H9 (cell line): ENCODE results near the gene CHPF. TPM values are rescaled to one million over a fixed set of nuclear protein-coding genes. Genes with fewer than 3 reads are reported as not detected.

Source experiments
- DNase-seq: peaks from one replicate; pipeline ENCODE4 v3.0.0-alpha.2; 2017
- H2AFZ ChIP-seq: one replicate; pipeline ENCODE4 v1.6.1; 2013; ENCODE audit warnings: mild to moderate bottlenecking, low read length, control low read depth, moderate library complexity
- H2AK5ac ChIP-seq: 2 replicates; pipeline ENCODE4 v1.6.1; 2013; ENCODE audit warnings: low read length, control low read depth, mixed read lengths; ENCODE audit not compliant: insufficient read length
- H2BK120ac ChIP-seq: one replicate; pipeline ENCODE4 v1.6.1; 2013; ENCODE audit warnings: low read depth, mild to moderate bottlenecking, low read length, control low read depth, inconsistent platforms; ENCODE audit not compliant: poor library complexity, severe bottlenecking
- H2BK12ac ChIP-seq: 2 replicates; pipeline ENCODE4 v1.6.1; 2013; ENCODE audit warnings: low read length, control low read depth, mixed read lengths, low read depth; ENCODE audit not compliant: insufficient read length
- H2BK15ac ChIP-seq: 2 replicates; pipeline ENCODE4 v1.6.1; 2013; ENCODE audit warnings: low read depth, low read length, control low read depth
- H2BK20ac ChIP-seq: one replicate; pipeline ENCODE4 v1.6.1; 2013; ENCODE audit warnings: low read depth, mild to moderate bottlenecking, low read length, control low read depth, inconsistent platforms; ENCODE audit not compliant: poor library complexity, severe bottlenecking
- H2BK5ac ChIP-seq: 2 replicates; pipeline ENCODE4 v1.6.1; 2013; ENCODE audit warnings: low read length, control low read depth, mixed read lengths; ENCODE audit not compliant: insufficient read length
- H3K14ac ChIP-seq: 2 replicates; pipeline ENCODE4 v1.6.1; 2013; ENCODE audit warnings: low read length, control low read depth; ENCODE audit not compliant: insufficient read depth
- H3K18ac ChIP-seq: 2 replicates; pipeline ENCODE4 v1.6.1; 2013; ENCODE audit warnings: low read depth, mild to moderate bottlenecking, mixed read lengths, low read length, control low read depth; ENCODE audit not compliant: insufficient read length
- H3K23ac ChIP-seq: 2 replicates; pipeline ENCODE4 v1.6.1; 2013; ENCODE audit warnings: low read length, control low read depth, mixed read lengths, low read depth; ENCODE audit not compliant: insufficient read length
- H3K23me2 ChIP-seq: 2 replicates; pipeline ENCODE4 v1.6.1; 2013; ENCODE audit warnings: low read depth, mild to moderate bottlenecking, mixed read lengths, low read length, control low read depth; ENCODE audit not compliant: insufficient read length, poor library complexity, severe bottlenecking
- H3K27ac ChIP-seq: 2 replicates; pipeline ENCODE4 v1.5.1; 2013; ENCODE audit warnings: low read length, control low read depth, mixed read lengths, low read depth; ENCODE audit not compliant: insufficient read length
- H3K27me3 ChIP-seq: 2 replicates; pipeline ENCODE4 v1.6.1; 2013; ENCODE audit warnings: low read length, control low read depth, inconsistent platforms; ENCODE audit not compliant: insufficient read depth
- H3K4ac ChIP-seq: 2 replicates; pipeline ENCODE4 v1.6.1; 2013; ENCODE audit warnings: low read depth, mild to moderate bottlenecking, control low read depth, inconsistent platforms, low read length, moderate library complexity
- H3K4me1 ChIP-seq: 2 replicates; pipeline ENCODE4 v1.6.1; 2013; ENCODE audit warnings: low read length, control low read depth, inconsistent platforms; ENCODE audit not compliant: insufficient read depth
- H3K4me2 ChIP-seq: 2 replicates; pipeline ENCODE4 v1.6.1; 2013; ENCODE audit warnings: low read length, control low read depth, mixed read lengths; ENCODE audit not compliant: insufficient read length, insufficient read depth
- H3K56ac ChIP-seq: 2 replicates; pipeline ENCODE4 v1.6.1; 2013; ENCODE audit warnings: low read depth, mild to moderate bottlenecking, mixed read lengths, low read length, control low read depth; ENCODE audit not compliant: insufficient read length
- H3K79me1 ChIP-seq: 2 replicates; pipeline ENCODE4 v1.6.1; 2013; ENCODE audit warnings: low read depth, mild to moderate bottlenecking, moderate library complexity, low read length, control low read depth, inconsistent platforms; ENCODE audit not compliant: insufficient read depth, poor library complexity, severe bottlenecking
- H3K79me2 ChIP-seq: 2 replicates; pipeline ENCODE4 v1.6.1; 2013; ENCODE audit warnings: low read length, control low read depth, inconsistent platforms; ENCODE audit not compliant: insufficient read depth
- H3K9ac ChIP-seq: 2 replicates; pipeline ENCODE4 v1.6.1; 2013; ENCODE audit warnings: low read length, control low read depth, mixed read lengths; ENCODE audit not compliant: insufficient read length; ENCODE audit errors: extremely low read depth
- H3K9me3 ChIP-seq: one replicate; pipeline ENCODE4 v1.6.1; 2013; ENCODE audit warnings: low read depth, low read length, inconsistent platforms; ENCODE audit not compliant: control insufficient read depth
- H3T11ph ChIP-seq: one replicate; pipeline ENCODE4 v1.6.1; 2013; ENCODE audit warnings: mild to moderate bottlenecking, low read length, control low read depth, inconsistent platforms
- H4K20me1 ChIP-seq: one replicate; pipeline ENCODE4 v1.6.1; 2013; ENCODE audit not compliant: control insufficient read depth, insufficient read length, insufficient read depth
- H4K5ac ChIP-seq: 2 replicates; pipeline ENCODE4 v1.6.1; 2013; ENCODE audit warnings: low read depth, mild to moderate bottlenecking, mixed read lengths, low read length, control low read depth; ENCODE audit not compliant: insufficient read length
- H4K8ac ChIP-seq: replicated peaks from 2 replicates; pipeline ENCODE4 v1.6.1; 2013; ENCODE audit warnings: low read length, control low read depth, mixed read lengths, low read depth; ENCODE audit not compliant: insufficient read length
- H4K91ac ChIP-seq: 2 replicates; pipeline ENCODE4 v1.6.1; 2013; ENCODE audit warnings: low read depth, mild to moderate bottlenecking, moderate library complexity, mixed read lengths, low read length, control low read depth; ENCODE audit not compliant: insufficient read length
- H3K27ac Mint-ChIP-seq, 3 experiments: 2 replicates in 2 of 3; 3 replicates in 1 of 3; pipeline ENCODE4 v1.8.0; 2020 to 2021; ENCODE audit warnings: mixed read lengths in 3 of 3, mild to moderate bottlenecking in 1 of 3, moderate library complexity in 1 of 3
- H3K27me3 Mint-ChIP-seq: 2 replicates; pipeline ENCODE4 v1.8.0; 2021; ENCODE audit warnings: low read depth, mild to moderate bottlenecking, moderate library complexity, mixed read lengths
- H3K36me3 Mint-ChIP-seq, 3 experiments: 2 replicates in 2 of 3; 3 replicates in 1 of 3; pipeline ENCODE4 v1.8.0; 2020 to 2021; ENCODE audit warnings: low read depth in 3 of 3, mixed read lengths in 3 of 3; ENCODE audit not compliant: insufficient read depth in 1 of 3
- H3K4me1 Mint-ChIP-seq, 2 experiments: 2 replicates each; pipeline ENCODE4 v1.8.0; 2020; ENCODE audit warnings: mixed read lengths in 2 of 2
- H3K4me3 Mint-ChIP-seq, 2 experiments: 2 replicates in 1 of 2; 3 replicates in 1 of 2; pipeline ENCODE4 v1.8.0; 2020 to 2021; ENCODE audit warnings: mild to moderate bottlenecking in 2 of 2, mixed read lengths in 2 of 2, moderate library complexity in 1 of 2
- H3K9me3 Mint-ChIP-seq, 2 experiments: 2 replicates in 1 of 2; 3 replicates in 1 of 2; pipeline ENCODE4 v1.8.0; 2020; ENCODE audit warnings: mild to moderate bottlenecking in 2 of 2, mixed read lengths in 2 of 2, moderate library complexity in 1 of 2
- WGBS: extraction: QIAGEN DNeasy Blood & Tissue Kit; methylation state at CpG from one replicate; pipeline ENCODE4 v1.1.7; 2013; ENCODE audit warnings: missing lambda C conversion rate, low lambda C conversion rate, mixed read lengths; ENCODE audit not compliant: insufficient read length; ENCODE audit errors: extremely low coverage; 5-methylcytosine and 5-hydroxymethylcytosine counted together
- total RNA-seq: library from RNA; stranded (reverse); gene quantifications from 2 replicates; pipeline ENCODE4 v1.2.1, GENCODE V29; 2021
- TF ChIP-seq, protein P1 (sequence below): fragments of 200-600 bp; sonication (generic); conservative IDR thresholded peaks from 3 replicates; pipeline ENCODE4 v1.8.0; 2021; ENCODE audit warnings: antibody characterized with exemption, mild to moderate bottlenecking

CHPF gene
- total RNA-seq, 1 experiment from 2014 or later = 46.5 TPM

GRCh38 chr2:219557320-219557719 lies 13.7 kb upstream of the CHPF start:
- no peak overlapping the region for H3K4me3 Mint-ChIP-seq
- no peak overlapping the region for H3K23ac ChIP-seq
- no peaks in the 10 kb centered on the region for H3K23me2 ChIP-seq
- TF ChIP-seq, protein P1, sequence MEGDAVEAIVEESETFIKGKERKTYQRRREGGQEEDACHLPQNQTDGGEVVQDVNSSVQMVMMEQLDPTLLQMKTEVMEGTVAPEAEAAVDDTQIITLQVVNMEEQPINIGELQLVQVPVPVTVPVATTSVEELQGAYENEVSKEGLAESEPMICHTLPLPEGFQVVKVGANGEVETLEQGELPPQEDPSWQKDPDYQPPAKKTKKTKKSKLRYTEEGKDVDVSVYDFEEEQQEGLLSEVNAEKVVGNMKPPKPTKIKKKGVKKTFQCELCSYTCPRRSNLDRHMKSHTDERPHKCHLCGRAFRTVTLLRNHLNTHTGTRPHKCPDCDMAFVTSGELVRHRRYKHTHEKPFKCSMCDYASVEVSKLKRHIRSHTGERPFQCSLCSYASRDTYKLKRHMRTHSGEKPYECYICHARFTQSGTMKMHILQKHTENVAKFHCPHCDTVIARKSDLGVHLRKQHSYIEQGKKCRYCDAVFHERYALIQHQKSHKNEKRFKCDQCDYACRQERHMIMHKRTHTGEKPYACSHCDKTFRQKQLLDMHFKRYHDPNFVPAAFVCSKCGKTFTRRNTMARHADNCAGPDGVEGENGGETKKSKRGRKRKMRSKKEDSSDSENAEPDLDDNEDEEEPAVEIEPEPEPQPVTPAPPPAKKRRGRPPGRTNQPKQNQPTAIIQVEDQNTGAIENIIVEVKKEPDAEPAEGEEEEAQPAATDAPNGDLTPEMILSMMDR = no peak
- H3K79me2 ChIP-seq = no peaks in the 10 kb centered on the region
- H3K4me1 Mint-ChIP-seq = peaks cover 26 to 32% of the 10 kb centered on the region in 2 experiments
- H3K4me2 ChIP-seq = no peak overlapping the region
- H2BK5ac ChIP-seq = no peak overlapping the region
- no peak overlapping the region for H2BK15ac ChIP-seq
- no peak overlapping the region for H4K91ac ChIP-seq
- H2BK120ac ChIP-seq = no peak overlapping the region
- no peaks in the 10 kb centered on the region for H3K9me3 ChIP-seq
- H3K27me3 Mint-ChIP-seq = peaks cover 22% of the 10 kb centered on the region
- no peak overlapping the region for H3K4ac ChIP-seq
- H4K5ac ChIP-seq = no peak overlapping the region
- no peak overlapping the region for H2AFZ ChIP-seq
- peaks cover 15 to 46% (median 38%) of the 10 kb centered on the region in 3 experiments for H3K36me3 Mint-ChIP-seq
- no peak overlapping the region for H3K9ac ChIP-seq
- no peak overlapping the region for H3T11ph ChIP-seq
- H3K4me1 ChIP-seq = peaks cover 14% of the 10 kb centered on the region; the same call in 1 of the 2 replicates
- H3K9me3 Mint-ChIP-seq = no peaks in the 10 kb centered on the region; a peak in 1 of 5 replicates
- H3K56ac ChIP-seq = no peak overlapping the region
- H3K79me1 ChIP-seq = no peaks in the 10 kb centered on the region
- DNase-seq = no peak
- no peak overlapping the region for H2BK20ac ChIP-seq
- no peak overlapping the region for H3K27ac Mint-ChIP-seq
- H3K27ac ChIP-seq = no peak overlapping the region
- H2AK5ac ChIP-seq = no peak overlapping the region
- H4K8ac ChIP-seq = no peak overlapping the region
- H3K18ac ChIP-seq = no peak overlapping the region
- no peaks in the 10 kb centered on the region for H4K20me1 ChIP-seq
- H3K27me3 ChIP-seq = peaks cover 4% of the 10 kb centered on the region; the same call in 1 of the 2 replicates
- H2BK12ac ChIP-seq = no peak overlapping the region
- H3K14ac ChIP-seq = no peak overlapping the region
- WGBS = no CpG with 5 or more reads among the region's 21 CpGs
